Inflammatory macrophage treated with lipopolysaccharide for 4 hours (primary cell): ENCODE data around the gene SBK2.
"Not testable (repeated sequence)": the region's sequence is repeated elsewhere in the genome, so short reads cannot be mapped to it uniquely, and the experiment has no call there.

Experiments
- DNase-seq: peaks from one replicate; pipeline ENCODE4 v3.0.0-alpha.2; 2020

The SBK2 gene

GRCh38 chr19:55536951-55537740, at the start of gene SBK2:
SBK2 (minus strand) TSS chr19:55537133; CDS start chr19:55536294, 839 bp downstream.
- no peak for DNase-seq

- no peak for DNase-seq
Measured at GRCh38 chr19:55585658-55586339, 48.9 kb upstream of the SBK2 start.

- DNase-seq: no peak
Measured at GRCh38 chr19:55584871-55585270, 47.9 kb upstream of the SBK2 start.

- not testable (repeated sequence) for DNase-seq
Measured at GRCh38 chr19:55583897-55584296, 47.0 kb upstream of the SBK2 start.

- not testable (repeated sequence) for DNase-seq
Measured at GRCh38 chr19:55582284-55582683, 45.4 kb upstream of the SBK2 start.

- no peak for DNase-seq
Measured at GRCh38 chr19:55581823-55582223, 44.9 kb upstream of the SBK2 start.

GRCh38 chr19:55581145-55581822, 44.4 kb upstream of the SBK2 start:
- no peak for DNase-seq

GRCh38 chr19:55580628-55581144, 43.8 kb upstream of the SBK2 start, which contains the start of gene ZNF579:
ZNF579 (minus strand) TSS chr19:55580848; CDS start chr19:55579639, 1,209 bp downstream.
- peak; percentile 83 for DNase-seq

GRCh38 chr19:55579766-55580621, 43.1 kb upstream of the SBK2 start:
- DNase-seq: no peak

- no peak for DNase-seq
Measured at GRCh38 chr19:55578761-55579747, 42.1 kb upstream of the SBK2 start.

GRCh38 chr19:55578031-55578760, 41.3 kb upstream of the SBK2 start:
- no peak for DNase-seq

- DNase-seq: no peak
Measured at GRCh38 chr19:55576746-55577145, 39.8 kb upstream of the SBK2 start.

- DNase-seq: not testable (repeated sequence)
Measured at GRCh38 chr19:55573929-55574328, 37.0 kb upstream of the SBK2 start.

- not testable (repeated sequence) for DNase-seq
Measured at GRCh38 chr19:55569477-55569876, 32.5 kb upstream of the SBK2 start.

GRCh38 chr19:55567708-55568328, 30.9 kb upstream of the SBK2 start:
- no peak for DNase-seq

- DNase-seq: no peak
Measured at GRCh38 chr19:55566823-55567222, 29.9 kb upstream of the SBK2 start.

GRCh38 chr19:55563261-55563690, 26.3 kb upstream of the SBK2 start:
- no peak for DNase-seq

GRCh38 chr19:55559684-55560083, 22.8 kb upstream of the SBK2 start:
- no peak for DNase-seq

GRCh38 chr19:55554741-55555152, 17.8 kb upstream of the SBK2 start:
- DNase-seq: no peak

- no peak for DNase-seq
Measured at GRCh38 chr19:55554302-55554701, 17.4 kb upstream of the SBK2 start.
